ENCODE measurements around the gene NCAM1.

NCAM1 gene

GRCh38 chr11:113260541-113260940 lies 299.3 kb downstream of the NCAM1 start:
- no peak for TF ChIP-seq CTCF (conservative IDR thresholded peaks at IDR 0.05; ENCODE audit: low read depth, low read length)
- no peak overlapping the region for H3K4me3 ChIP-seq (ENCODE audit: low read depth, low read length)
- DNase-seq (ENCODE audit: low read depth) = no peak

GRCh38 chr11:113261709-113262475 lies 300.7 kb downstream of the NCAM1 start:
- no peak overlapping the region for H3K4me3 ChIP-seq (ENCODE audit: low read depth, low read length)
- peak; percentile 39 for DNase-seq (ENCODE audit: low read depth)
- TF ChIP-seq CTCF (conservative IDR thresholded peaks at IDR 0.05; ENCODE audit: low read depth, low read length) = no peak

- no peak overlapping the region for H3K4me3 ChIP-seq (ENCODE audit: low read depth, low read length)
- TF ChIP-seq CTCF (conservative IDR thresholded peaks at IDR 0.05; ENCODE audit: low read depth, low read length) = no peak
- DNase-seq (ENCODE audit: low read depth) = no peak
Measured at GRCh38 chr11:113262594-113262993, 301.4 kb downstream of the NCAM1 start.

GRCh38 chr11:113263458-113264259 lies 302.4 kb downstream of the NCAM1 start:
- no peak for DNase-seq (ENCODE audit: low read depth)
- H3K4me3 ChIP-seq (ENCODE audit: low read depth, low read length) = no peak overlapping the region
- no peak for TF ChIP-seq CTCF (conservative IDR thresholded peaks at IDR 0.05; ENCODE audit: low read depth, low read length)

GRCh38 chr11:113265362-113265761 lies 304.1 kb downstream of the NCAM1 start:
- DNase-seq (ENCODE audit: low read depth) = no peak
- no peak for TF ChIP-seq CTCF (conservative IDR thresholded peaks at IDR 0.05; ENCODE audit: low read depth, low read length)
- no peak overlapping the region for H3K4me3 ChIP-seq (ENCODE audit: low read depth, low read length)

- no peak overlapping the region for H3K4me3 ChIP-seq (ENCODE audit: low read depth, low read length)
- no peak for DNase-seq (ENCODE audit: low read depth)
- TF ChIP-seq CTCF (conservative IDR thresholded peaks at IDR 0.05; ENCODE audit: low read depth, low read length) = no peak
Measured at GRCh38 chr11:113267493-113267892, 306.3 kb downstream of the NCAM1 start.

Measured in choroid plexus epithelial cell (primary cell).